ENCODE data around the gene RNF41.

RNF41 gene

GRCh38 chr12:56258068-56258819 lies 36.5 kb upstream of the RNF41 start, which contains the start of gene ANKRD52:
TSS of gene ANKRD52 (minus strand) at chr12:56258384. CDS start at chr12:56258269, 115 bp downstream.
- TF ChIP-seq POLR2A (IDR thresholded peaks at IDR 0.05; ENCODE audit: low read depth, low read length), result peak; percentile 46; the same call in 1 of the 2 replicates
- TF ChIP-seq POLR2AphosphoS5 (IDR thresholded peaks at IDR 0.05; ENCODE audit: low read depth, low read length), result no peak
- 0 out of 2 replicates have a peak, but pooled peaks have one; percentile 47 for TF ChIP-seq TAF1 (IDR thresholded peaks at IDR 0.05; ENCODE audit: borderline replicate concordance, low read depth, low read length)
- DNase-seq (ENCODE audit: insufficient read length) (peak; percentile 96), FAIRE-seq (peak; percentile 94)

- DNase-seq (ENCODE audit: insufficient read length) (no peak), FAIRE-seq (no peak)
- TF ChIP-seq POLR2A (IDR thresholded peaks at IDR 0.05; ENCODE audit: low read depth, low read length) (no peak), TAF1 (IDR thresholded peaks at IDR 0.05; ENCODE audit: borderline replicate concordance, low read depth, low read length) (no peak), POLR2AphosphoS5 (IDR thresholded peaks at IDR 0.05; ENCODE audit: low read depth, low read length) (no peak)
Observed at GRCh38 chr12:56257491-56258067, 35.9 kb upstream of the RNF41 start.

GRCh38 chr12:56257071-56257470 lies 35.3 kb upstream of the RNF41 start:
- TF ChIP-seq POLR2A (IDR thresholded peaks at IDR 0.05; ENCODE audit: low read depth, low read length) (no peak), TAF1 (IDR thresholded peaks at IDR 0.05; ENCODE audit: borderline replicate concordance, low read depth, low read length) (no peak), POLR2AphosphoS5 (IDR thresholded peaks at IDR 0.05; ENCODE audit: low read depth, low read length) (no peak)
- DNase-seq (ENCODE audit: insufficient read length) (no peak), FAIRE-seq (no peak)

GRCh38 chr12:56256326-56256960 lies 34.7 kb upstream of the RNF41 start:
- no peak for DNase-seq (ENCODE audit: insufficient read length)
- TF ChIP-seq POLR2A (IDR thresholded peaks at IDR 0.05; ENCODE audit: low read depth, low read length) (no peak), POLR2AphosphoS5 (IDR thresholded peaks at IDR 0.05; ENCODE audit: low read depth, low read length) (no peak), TAF1 (IDR thresholded peaks at IDR 0.05; ENCODE audit: borderline replicate concordance, low read depth, low read length) (no peak)
- no peak for FAIRE-seq

GRCh38 chr12:56255671-56256070 lies 33.9 kb upstream of the RNF41 start:
- FAIRE-seq (no peak), DNase-seq (ENCODE audit: insufficient read length) (no peak)
- TF ChIP-seq TAF1 (IDR thresholded peaks at IDR 0.05; ENCODE audit: borderline replicate concordance, low read depth, low read length), result no peak
- TF ChIP-seq POLR2AphosphoS5 (IDR thresholded peaks at IDR 0.05; ENCODE audit: low read depth, low read length), result no peak
- TF ChIP-seq POLR2A (IDR thresholded peaks at IDR 0.05; ENCODE audit: low read depth, low read length), result no peak

GRCh38 chr12:56253091-56253490 lies 31.4 kb upstream of the RNF41 start:
- FAIRE-seq, result no peak
- DNase-seq (ENCODE audit: insufficient read length), result no peak
- TF ChIP-seq POLR2A (IDR thresholded peaks at IDR 0.05; ENCODE audit: low read depth, low read length) (no peak), TAF1 (IDR thresholded peaks at IDR 0.05; ENCODE audit: borderline replicate concordance, low read depth, low read length) (no peak), POLR2AphosphoS5 (IDR thresholded peaks at IDR 0.05; ENCODE audit: low read depth, low read length) (no peak)

GRCh38 chr12:56252649-56253048 lies 30.9 kb upstream of the RNF41 start:
- DNase-seq (ENCODE audit: insufficient read length), result no peak
- no peak for FAIRE-seq
- TF ChIP-seq POLR2A (IDR thresholded peaks at IDR 0.05; ENCODE audit: low read depth, low read length), result no peak
- no peak for TF ChIP-seq TAF1 (IDR thresholded peaks at IDR 0.05; ENCODE audit: borderline replicate concordance, low read depth, low read length)
- TF ChIP-seq POLR2AphosphoS5 (IDR thresholded peaks at IDR 0.05; ENCODE audit: low read depth, low read length), result no peak

- FAIRE-seq, result no peak
- TF ChIP-seq POLR2A (IDR thresholded peaks at IDR 0.05; ENCODE audit: low read depth, low read length) (no peak), TAF1 (IDR thresholded peaks at IDR 0.05; ENCODE audit: borderline replicate concordance, low read depth, low read length) (no peak), POLR2AphosphoS5 (IDR thresholded peaks at IDR 0.05; ENCODE audit: low read depth, low read length) (no peak)
- DNase-seq (ENCODE audit: insufficient read length), result no peak
Observed at GRCh38 chr12:56248711-56249110, 27.0 kb upstream of the RNF41 start.

- TF ChIP-seq TAF1 (IDR thresholded peaks at IDR 0.05; ENCODE audit: borderline replicate concordance, low read depth, low read length), result no peak
- TF ChIP-seq POLR2A (IDR thresholded peaks at IDR 0.05; ENCODE audit: low read depth, low read length), result no peak
- no peak for TF ChIP-seq POLR2AphosphoS5 (IDR thresholded peaks at IDR 0.05; ENCODE audit: low read depth, low read length)
- FAIRE-seq, result no peak
- no peak for DNase-seq (ENCODE audit: insufficient read length)
Observed at GRCh38 chr12:56247923-56248322, 26.2 kb upstream of the RNF41 start.

GRCh38 chr12:56244494-56244893 lies 22.8 kb upstream of the RNF41 start:
- no peak for DNase-seq (ENCODE audit: insufficient read length)
- no peak for TF ChIP-seq POLR2AphosphoS5 (IDR thresholded peaks at IDR 0.05; ENCODE audit: low read depth, low read length)
- TF ChIP-seq TAF1 (IDR thresholded peaks at IDR 0.05; ENCODE audit: borderline replicate concordance, low read depth, low read length), result no peak
- no peak for TF ChIP-seq POLR2A (IDR thresholded peaks at IDR 0.05; ENCODE audit: low read depth, low read length)
- no peak for FAIRE-seq

- FAIRE-seq, result no peak
- no peak for TF ChIP-seq TAF1 (IDR thresholded peaks at IDR 0.05; ENCODE audit: borderline replicate concordance, low read depth, low read length)
- no peak for TF ChIP-seq POLR2A (IDR thresholded peaks at IDR 0.05; ENCODE audit: low read depth, low read length)
- TF ChIP-seq POLR2AphosphoS5 (IDR thresholded peaks at IDR 0.05; ENCODE audit: low read depth, low read length), result no peak
- no peak for DNase-seq (ENCODE audit: insufficient read length)
Observed at GRCh38 chr12:56243731-56244181, 22.0 kb upstream of the RNF41 start.
